NCI-H187 (cell line): Measurements from ENCODE around the gene CTRB1.

Source experiments
- DNase-seq, 2 experiments: peaks; one replicate each; lab custom pipeline; 2025; lab: John Stamatoyannopoulos, UW

The CTRB1 gene

GRCh38 chr16:75218256-75219076 lies at the start of gene CTRB1:
Gene CTRB1 (plus strand): TSS chr16:75218988. CDS start chr16:75219008, 20 bp downstream.
- no peak for DNase-seq

DNA sequence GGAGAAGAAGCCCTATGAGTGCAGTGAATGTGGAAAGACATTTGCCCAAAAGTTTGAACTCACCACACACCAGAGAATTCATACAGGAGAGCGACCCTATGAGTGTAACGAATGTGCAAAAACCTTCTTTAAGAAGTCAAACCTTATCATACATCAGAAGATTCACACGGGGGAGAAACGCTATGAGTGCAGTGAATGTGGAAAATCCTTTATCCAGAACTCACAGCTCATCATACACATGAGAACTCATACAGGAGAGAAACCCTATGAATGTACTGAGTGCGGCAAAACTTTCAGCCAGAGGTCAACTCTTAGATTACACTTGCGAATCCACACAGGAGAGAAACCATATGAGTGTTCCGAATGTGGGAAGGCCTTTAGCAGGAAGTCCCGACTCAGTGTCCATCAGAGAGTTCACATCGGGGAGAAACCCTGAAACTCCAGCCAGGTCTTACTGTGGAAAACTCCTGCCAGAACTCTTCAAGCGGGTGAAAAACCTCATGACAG lies 48.8 kb upstream of the CTRB1 start:
- no peak for DNase-seq

DNA sequence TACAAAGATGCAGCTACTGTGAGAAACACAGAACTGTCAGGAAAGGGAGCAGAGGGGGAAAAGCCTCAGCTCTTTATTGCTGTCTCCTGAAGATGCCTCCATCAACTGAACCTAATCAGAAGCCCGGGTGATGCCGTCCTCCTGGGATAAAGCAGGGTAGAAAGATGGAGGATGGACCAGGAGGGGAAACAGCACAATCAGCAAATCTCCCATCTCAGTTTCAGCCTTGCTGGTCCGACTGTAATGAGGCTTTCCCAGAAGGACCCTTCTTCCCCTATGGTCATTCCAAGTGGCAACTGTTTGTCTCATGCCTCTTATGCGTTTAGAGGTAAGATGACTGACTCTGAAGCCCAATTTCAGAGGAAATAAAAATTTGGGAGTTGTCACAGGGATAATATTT lies 46.2 kb upstream of the CTRB1 start:
- DNase-seq, result no peak

- no peak for DNase-seq
These were observed 43.7 kb upstream of the CTRB1 start for GRCh38 chr16:75175074-75175473.

DNA sequence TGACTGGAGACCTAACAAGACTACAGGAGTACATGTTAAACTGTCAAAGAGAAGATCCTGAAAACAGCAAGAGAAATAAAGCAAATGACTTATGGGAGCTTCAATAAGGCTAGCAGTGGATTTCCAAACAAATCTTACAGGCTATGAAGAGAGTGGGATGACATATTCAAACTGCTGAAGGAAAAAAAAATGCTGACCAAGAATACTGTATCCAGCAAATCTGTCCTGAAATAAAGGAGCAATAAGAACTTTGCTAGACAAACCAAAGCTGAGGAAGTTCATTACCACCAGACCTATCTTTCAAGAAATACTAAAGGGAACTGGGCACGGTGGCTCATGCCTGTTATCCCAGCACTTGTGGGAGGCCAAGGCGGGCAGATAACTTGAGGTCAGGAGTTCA lies 41.9 kb upstream of the CTRB1 start:
- no peak for DNase-seq

GRCh38 chr16:75179208-75179607 lies 39.6 kb upstream of the CTRB1 start:
- DNase-seq, result no peak

DNA sequence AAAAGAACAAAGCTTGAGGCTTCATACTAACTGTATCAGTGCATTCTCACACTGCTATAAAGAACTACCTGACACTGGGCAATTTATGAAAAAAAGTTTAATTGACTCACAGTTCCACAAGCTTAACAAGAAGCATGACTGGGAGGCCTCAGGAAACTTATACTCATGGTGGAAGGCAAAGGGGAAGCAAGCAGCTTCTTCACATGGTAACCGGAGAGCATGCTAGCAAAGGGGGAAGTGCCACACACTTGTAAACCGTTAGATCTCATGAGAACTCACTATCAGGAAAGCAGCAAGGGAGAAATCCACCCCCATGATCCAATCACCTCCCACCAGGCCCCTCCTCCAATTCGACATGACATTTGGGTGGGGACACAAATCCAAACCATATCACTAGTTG lies 37.2 kb upstream of the CTRB1 start:
- DNase-seq, result no peak

- DNase-seq, result no peak
These were observed 29.8 kb upstream of the CTRB1 start for GRCh38 chr16:75188832-75189477.

DNA sequence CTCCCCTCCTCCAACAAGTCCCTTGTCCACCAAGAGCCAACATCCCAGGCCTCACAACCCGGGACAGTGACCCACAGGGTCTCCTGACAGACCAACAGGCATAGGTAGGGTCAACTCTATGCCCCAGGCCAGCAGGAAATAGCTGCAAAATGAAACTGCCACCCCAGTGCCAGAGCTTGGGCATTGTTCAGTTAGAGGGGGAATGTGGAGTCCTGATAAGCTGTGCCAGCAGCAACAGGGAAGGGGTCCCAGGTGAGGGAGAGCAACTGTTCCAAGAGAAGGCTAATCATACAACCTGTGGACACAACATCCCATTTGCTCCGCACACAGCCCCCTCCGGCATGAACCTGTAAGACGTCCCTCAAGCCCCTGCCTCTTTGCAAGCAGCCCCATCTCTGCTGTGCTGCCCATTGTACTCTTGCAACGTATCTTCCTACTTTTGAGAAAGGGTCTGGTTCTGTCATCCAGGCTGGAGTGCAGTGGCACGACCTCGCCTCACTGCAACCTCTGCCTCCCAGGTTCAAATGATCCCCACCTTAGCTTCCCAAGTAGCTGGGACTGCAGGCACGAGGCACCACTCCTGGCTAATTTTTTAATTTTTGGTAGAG lies 29.0 kb upstream of the CTRB1 start:
- no peak for DNase-seq

DNA sequence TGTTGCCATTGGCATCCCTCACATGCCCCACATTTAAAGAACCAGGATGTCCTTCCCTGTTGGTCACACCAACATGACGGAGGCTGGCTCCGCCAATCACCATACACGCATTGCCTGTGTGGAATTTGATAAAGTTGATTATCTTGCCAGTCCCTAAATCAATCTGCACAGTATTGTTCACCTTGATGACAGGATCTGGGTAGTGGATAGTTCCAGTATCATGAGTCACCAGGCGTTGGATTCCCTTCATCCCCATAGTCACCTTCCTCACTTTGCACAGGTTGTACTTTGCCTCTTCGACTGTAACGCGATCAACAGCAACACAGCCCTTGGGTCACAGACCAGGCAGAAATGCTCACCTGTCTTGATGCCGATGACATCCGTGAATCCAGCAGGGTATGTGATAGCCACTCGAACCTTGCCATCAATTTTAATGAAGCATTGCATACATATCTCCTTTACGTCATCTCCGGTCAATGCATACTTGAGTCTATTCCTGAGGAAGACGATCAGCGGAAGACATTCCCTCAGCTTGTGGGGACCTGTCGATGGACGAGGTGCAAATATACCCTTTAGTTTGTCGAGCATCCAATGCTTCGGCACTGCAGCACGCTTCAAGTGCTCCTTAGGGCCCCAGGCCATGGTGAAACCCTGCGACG lies 26.1 kb upstream of the CTRB1 start:
- DNase-seq, result no peak

DNA sequence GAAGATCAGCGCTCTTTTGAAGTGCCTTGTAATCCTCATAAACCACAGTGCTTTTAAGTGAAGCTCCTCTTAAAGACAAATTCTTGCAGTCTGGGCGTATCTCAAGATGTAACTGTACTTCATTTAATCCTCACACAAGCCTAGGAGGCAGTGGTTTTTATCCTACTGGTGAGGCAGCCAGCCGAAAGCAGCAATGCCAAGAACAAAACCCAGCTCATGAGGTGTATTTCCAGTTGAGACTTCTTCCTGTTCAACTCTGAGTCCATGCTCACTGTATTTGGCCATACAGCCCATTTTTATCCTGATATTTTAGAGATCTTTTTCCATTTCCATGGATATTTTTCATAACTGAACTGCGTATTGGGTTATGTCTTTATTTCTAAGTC lies 25.5 kb upstream of the CTRB1 start:
- DNase-seq, result no peak

- no peak for DNase-seq
These were observed 24.9 kb upstream of the CTRB1 start for GRCh38 chr16:75193730-75194444.

DNA sequence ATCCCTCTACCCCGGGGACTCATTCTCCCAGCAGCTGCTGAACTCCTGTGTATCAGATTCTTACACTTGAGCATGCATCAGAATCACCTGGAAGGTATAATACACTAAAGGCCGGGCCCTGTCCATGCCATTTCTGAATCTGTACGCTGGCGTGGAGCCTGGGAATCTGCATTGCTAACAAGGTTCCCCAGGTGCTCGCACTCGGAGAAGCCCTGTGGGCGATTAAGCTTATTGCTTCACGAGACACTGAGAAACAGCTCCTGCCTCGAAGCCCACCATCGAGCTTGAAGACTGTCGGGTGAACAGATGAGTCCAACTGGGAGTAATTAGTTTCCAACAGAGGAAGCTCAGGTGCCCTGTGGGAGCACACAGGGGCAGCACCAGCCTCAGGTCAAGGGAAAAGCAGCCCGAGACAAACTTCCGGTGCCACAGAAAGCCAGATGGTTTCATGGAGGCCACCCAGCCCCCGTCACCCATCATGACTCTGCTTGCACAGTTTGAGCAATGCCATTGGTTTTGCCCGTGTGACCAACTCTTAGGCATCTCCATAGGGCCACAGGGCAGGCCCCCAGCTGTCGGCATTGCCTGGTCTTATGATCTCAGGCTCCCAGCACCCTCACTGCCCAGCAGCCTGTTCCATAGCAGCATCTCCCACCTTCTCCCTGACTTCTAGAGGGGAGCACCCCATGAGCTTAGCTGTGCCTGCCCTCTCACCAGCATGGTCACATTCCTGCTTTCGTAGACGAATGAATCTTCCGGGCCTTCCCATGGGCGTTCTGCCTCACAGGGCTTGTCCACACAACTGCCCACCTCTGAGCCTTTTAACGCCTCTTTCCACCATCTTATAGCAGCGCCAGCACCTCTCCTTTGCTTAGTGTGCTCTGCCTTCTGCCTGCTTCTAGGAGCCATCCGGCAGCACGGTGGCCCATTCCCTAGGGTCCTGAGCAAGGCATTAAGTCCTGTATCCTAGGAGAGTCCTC lies 22.7 kb upstream of the CTRB1 start:
- no peak for DNase-seq

DNA sequence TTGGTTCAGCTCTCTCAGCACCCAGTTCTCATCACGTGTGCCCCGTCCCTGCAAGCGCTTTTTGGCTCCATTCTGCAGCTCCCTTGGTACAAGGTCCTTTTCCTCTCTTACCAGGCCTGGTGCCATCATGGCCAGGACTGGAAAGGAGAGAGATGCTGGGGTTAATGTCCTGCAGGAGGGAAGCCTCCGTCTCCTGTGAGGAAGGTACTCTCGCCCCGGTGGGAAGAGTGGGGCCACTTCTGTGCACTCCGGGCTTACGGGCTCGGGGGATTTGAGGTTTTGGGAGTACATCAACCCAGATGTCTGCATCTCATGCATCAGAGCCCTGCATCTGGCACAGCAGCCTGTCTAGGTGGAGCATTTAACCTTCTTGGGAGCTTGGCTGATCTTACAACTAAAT lies 22.0 kb upstream of the CTRB1 start:
- no peak for DNase-seq

DNA sequence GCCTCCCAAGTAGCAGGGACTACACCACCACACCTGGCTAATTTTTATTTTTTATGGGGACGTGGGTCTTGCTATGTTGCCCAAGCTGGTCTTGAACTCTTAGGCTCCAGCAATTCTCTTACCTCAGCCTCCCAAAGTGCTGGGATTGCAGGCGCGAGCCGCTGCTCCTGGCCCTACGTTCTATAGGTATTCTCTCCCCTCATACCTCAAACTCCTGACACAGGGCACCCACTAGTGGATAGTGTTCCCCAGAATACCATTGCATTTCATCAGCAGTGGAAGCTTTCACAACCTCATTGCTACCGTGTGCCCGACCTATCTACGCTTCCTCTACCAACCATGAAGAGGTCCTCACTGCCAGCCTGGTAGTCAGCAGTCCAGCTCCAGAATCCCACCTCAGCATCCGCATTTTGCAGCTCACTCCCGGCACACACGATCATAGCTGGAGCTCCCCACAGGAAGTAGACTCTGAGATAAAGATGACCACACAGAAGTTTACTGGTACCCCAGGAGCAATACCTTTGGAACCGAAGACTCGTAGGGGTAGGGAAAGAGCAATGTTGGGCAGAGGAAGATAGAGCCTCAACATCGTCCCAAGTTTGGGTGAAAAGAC lies 21.2 kb upstream of the CTRB1 start:
- DNase-seq, result no peak

DNA sequence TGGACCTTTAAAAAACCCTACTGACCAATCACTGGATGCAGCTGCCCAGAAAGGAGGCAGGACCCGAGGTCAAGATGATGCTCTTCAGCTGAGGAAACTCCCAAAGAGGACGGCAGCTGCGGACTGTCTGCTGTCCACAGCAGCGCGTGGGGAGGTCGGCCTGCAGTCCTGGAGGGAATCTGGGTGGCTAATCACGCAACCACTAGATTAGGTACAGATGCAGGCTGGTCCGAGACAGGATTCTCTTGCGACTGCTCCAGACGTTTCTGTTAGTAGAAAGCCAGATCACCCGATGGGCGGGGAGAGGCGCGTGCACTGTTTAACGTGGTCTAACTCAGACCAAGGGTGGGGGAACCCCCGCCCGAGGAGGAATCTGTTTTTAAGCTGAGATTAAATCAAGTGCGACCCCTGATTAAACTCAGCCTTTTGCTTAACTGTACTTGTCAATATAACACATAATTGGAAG lies 20.6 kb upstream of the CTRB1 start:
- DNase-seq, result no peak

DNA sequence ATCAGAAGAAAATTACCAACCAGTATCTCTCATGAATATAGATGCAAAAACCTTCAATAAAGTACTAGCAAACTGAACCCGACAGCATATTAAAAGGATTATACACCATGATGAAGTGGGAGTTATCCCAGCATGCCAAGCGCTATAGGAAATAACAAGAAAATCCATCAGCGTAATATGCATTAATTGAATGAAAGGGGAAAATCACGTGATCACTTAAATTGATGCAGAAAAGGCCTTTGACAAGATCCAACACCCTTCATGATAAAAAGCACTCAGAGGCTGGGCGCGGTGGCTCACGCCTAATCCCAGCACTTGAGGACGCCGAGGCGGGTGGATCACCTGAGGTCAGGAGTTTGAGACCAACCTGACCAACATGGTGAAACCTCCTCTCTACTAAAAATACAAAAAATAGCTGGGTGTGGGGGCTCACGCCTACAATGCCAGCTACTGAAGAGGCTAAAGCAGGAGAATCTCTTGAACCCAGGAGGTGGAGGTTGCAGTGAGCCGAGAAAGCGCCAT lies 16.7 kb upstream of the CTRB1 start:
- no peak for DNase-seq

- no peak for DNase-seq
These were observed 15.7 kb upstream of the CTRB1 start for GRCh38 chr16:75203096-75203495.

- DNase-seq, result no peak
These were observed 14.9 kb upstream of the CTRB1 start for GRCh38 chr16:75203667-75204409.
